Glomerular visceral epithelial cell (primary cell): ENCODE data around the gene PRAC2.

Experiments used
- DNase-seq: peaks from one replicate; pipeline ENCODE4 v3.0.0-alpha.2; 2016; ENCODE audit errors: extremely low spot score

PRAC2 gene

DNA sequence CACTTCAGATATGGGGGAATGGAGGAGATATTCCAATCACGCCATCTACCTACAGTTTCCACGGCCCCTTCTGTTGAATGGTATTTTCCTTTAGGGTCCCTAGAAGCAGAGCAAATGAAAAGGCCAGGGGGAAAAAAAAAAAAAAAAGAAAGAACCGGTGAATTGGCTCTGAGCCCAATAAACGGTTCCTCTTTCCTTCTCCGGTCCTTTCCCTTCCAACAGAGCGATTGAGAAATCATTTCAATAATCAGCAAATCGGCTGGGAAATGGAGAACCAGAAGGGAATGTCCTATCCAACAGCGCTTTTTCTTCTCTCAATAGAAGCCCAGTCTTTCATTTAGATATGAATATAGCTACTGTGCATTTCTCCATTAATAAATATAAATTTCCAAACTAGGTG is 32.4 kb downstream of the PRAC2 start:
- no peak for DNase-seq

DNA sequence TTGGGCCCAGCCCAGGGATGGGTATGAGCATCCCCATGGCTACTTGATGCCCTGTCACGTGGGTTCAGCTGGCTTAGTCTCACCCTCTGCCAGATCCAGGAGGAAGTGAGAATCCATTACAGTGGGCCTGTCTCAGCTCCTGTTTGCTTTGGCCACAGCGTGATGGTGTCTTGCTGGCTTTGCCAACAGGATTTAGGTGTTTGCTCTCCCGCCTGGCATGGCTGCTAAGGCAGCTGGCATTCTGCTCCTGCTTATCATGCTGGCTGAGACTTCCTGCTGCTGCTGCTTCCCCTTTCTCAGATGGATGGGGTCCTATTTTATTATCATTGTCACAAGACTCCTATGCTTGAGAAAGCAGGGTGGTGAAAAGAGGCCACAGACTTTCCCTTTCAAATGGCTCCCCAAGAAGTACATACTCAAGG is 33.9 kb downstream of the PRAC2 start:
- no peak for DNase-seq

DNA sequence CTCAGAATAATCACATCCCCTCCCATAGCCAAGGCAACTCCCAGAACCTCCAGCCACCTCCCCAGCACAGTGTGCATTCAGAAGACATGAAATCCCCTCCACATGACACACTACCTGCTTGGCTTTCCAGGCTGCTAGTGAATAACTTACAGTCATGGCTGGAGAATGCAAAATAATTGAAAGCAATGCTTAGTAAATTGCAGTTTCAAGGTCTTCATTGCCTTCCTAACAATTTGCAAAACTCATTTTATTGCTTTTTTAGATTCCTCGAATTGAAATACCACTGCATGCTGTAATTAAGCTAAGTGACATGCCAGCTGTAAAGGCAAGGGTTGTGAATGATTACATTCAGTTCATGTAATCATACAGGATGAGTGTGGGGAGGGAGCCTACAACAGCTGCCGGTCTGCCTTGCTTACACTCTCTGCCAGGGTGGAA is 34.6 kb downstream of the PRAC2 start:
- DNase-seq: peak; percentile 29

- no peak for DNase-seq
Observed at GRCh38 chr17:48759288-48759687, 36.3 kb downstream of the PRAC2 start.

- DNase-seq: no peak
Observed at GRCh38 chr17:48760411-48760810, 37.4 kb downstream of the PRAC2 start.

- no peak for DNase-seq
Observed at GRCh38 chr17:48761114-48761513, 38.1 kb downstream of the PRAC2 start.

- no peak for DNase-seq
Observed at GRCh38 chr17:48767263-48767774, 44.3 kb downstream of the PRAC2 start.

DNA sequence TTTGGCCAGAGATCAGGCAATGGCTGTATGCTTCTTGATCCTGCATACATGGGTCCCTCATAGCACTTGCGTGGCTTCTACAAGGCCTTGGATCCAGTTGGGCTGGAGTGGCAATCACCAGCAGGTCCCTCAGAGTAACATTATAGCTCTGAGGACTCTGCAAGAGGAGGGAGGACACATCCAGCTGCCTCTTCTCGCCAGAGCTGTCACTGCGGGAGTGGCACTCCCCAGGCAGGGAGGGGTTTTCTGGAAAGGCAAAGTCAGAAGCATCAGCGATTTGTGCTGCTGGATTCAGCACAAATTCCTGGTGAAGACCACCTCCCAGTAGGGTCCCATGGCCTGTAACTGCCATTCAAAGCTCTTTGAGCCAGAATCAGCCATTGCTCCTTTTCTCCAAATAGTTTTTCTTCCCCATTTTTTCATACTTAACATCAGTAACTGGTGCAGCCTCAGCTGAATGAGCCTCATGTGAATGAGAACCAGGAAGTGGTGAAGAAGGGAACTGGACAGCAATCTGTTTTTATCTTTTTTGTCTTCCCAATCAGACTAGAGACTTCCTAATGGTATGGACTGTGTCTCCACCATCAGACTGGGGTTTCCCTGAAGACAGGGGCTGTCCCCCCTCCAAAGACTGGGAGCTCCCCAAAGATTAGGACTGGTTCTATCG is 46.2 kb downstream of the PRAC2 start:
- DNase-seq: no peak

- no peak for DNase-seq
Observed at GRCh38 chr17:48770954-48771353, 48.0 kb downstream of the PRAC2 start.

- no peak for DNase-seq
Observed at GRCh38 chr17:48773245-48773644, 50.3 kb downstream of the PRAC2 start.
